HG03571 (cell line): Measurements from ENCODE around the gene TMEM255B.

Experiments
- ATAC-seq: cut with Tn5 transposase; IDR thresholded peaks from one replicate; pipeline ENCODE4 v1.9.1; 2021; ENCODE audit not compliant: unreplicated experiment

TMEM255B gene

GRCh38 chr13:113766035-113766800 is 7.2 kb downstream of the TMEM255B start:
- ATAC-seq, result no peak

- no peak for ATAC-seq
Observed at GRCh38 chr13:113767366-113767765, 8.3 kb downstream of the TMEM255B start.

DNA sequence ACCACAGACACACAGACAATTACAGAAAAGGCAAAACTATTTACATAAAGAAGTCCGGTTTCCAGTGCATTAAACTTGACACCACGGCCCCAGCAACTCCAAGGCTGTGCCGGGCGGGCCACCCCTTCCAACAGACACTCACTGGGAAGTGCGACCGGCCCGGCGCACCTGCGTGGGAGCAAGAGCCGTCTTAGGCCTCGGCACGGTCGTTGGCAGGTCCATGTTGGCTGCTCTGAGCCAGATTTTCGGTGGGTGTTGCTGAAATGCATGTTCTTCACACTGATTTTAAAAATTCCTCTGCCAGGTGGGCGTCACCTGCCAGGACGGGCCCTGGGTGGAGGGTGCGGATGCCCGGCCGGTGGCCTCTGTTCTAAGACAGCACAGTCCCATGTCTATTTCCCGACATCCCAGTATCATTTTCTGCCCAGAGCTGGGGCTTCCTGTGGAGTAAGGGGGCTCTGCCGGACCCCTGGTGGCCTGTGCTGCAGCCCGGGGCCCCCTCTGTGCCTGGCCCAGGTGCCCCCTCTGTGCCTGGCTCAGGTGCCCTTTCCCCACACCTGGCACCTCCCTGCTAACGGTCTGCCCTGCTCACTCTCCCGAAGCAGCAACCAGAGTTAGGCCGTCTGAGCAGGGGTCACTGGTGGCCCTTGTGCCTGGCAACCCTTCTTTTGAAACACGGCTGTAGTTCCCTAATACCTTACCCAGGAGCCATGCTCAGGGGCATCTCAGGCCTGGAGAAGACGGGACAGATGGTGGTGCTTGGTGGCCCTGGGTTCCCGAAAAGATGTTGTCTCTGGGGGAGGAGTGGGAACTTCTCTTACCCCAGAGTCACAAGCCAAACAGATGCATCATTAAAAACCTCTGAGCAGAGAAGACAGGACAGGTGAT is 9.2 kb downstream of the TMEM255B start:
- ATAC-seq, result no peak

- no peak for ATAC-seq
Observed at GRCh38 chr13:113769106-113769505, 10.1 kb downstream of the TMEM255B start.

DNA sequence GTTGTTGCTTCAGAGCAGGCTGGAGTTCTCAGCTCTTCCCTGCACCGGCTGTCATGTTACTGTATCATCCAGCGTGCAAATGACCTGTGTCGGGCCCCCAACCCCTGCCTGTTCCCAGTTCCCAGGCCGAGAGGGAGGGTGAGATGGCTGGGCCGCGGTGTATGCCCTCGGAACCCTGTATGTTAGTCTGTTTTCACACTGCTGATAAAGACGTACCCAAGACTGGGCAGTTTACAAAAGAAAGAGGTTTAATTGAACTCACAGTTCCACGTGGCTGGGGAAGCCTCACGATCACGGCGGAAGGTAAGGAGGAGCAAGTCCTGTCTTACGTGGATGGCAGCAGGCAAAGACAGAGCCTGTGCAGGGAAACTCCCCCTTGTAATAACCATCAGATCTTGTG is 10.9 kb downstream of the TMEM255B start:
- no peak for ATAC-seq

- no peak for ATAC-seq
Observed at GRCh38 chr13:113770441-113770840, 11.4 kb downstream of the TMEM255B start.

GRCh38 chr13:113770937-113771336 is 11.9 kb downstream of the TMEM255B start:
- ATAC-seq, result no peak

GRCh38 chr13:113771709-113772331 is 12.8 kb downstream of the TMEM255B start:
- ATAC-seq, result no peak

- no peak for ATAC-seq
Observed at GRCh38 chr13:113774177-113775107, 15.4 kb downstream of the TMEM255B start.

- ATAC-seq, result no peak
Observed at GRCh38 chr13:113775451-113776145, 16.6 kb downstream of the TMEM255B start.

GRCh38 chr13:113776231-113777125 is 17.5 kb downstream of the TMEM255B start:
- no peak for ATAC-seq

GRCh38 chr13:113777311-113778260 is 18.6 kb downstream of the TMEM255B start:
- ATAC-seq, result no peak

GRCh38 chr13:113781571-113781970 is 22.5 kb downstream of the TMEM255B start:
- no peak for ATAC-seq

- no peak for ATAC-seq
Observed at GRCh38 chr13:113782472-113782871, 23.4 kb downstream of the TMEM255B start.

DNA sequence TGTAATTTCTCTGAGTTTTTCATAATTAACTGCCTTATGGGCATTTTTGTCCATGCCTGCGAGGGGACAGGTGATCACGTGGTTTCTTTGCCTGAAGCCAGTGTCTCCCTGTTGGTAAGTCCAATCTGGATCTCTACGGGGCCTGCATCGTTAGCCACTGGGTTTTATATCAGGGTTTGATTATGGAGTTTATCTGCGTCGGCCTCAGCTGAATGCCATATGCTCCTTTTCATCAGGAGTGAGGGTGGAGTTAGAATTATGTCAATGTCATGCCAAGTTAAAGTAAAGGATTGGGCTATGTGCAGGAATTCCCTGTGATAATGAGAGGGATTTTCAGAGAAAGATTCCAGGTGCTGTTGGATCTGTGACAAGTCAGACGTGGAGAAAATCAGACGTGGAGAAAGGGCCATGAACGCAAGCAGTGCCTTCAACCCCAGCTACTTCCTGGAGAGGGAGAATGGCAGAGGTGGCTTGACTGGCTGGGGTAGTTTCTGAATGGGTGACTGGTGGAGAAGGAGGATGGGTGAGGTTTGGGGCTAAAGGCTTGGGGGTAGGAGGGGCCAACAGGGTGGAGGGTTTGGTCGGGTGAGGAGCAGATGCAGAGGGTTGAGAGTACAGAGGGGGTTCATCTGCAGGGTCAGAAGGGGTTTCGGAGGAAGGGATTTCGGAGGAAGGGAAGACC is 24.3 kb downstream of the TMEM255B start:
- no peak for ATAC-seq

- ATAC-seq, result no peak
Observed at GRCh38 chr13:113783966-113784644, 25.1 kb downstream of the TMEM255B start.

- no peak for ATAC-seq
Observed at GRCh38 chr13:113784645-113785024, 25.6 kb downstream of the TMEM255B start.
